Activated CD4-positive, alpha-beta T cell treated with anti-CD3 and anti-CD28 coated beads for 1 hour (primary cell): Measurements from ENCODE around the gene PPARA.

Source experiments
- DNase-seq: peaks from one replicate; pipeline ENCODE4 v3.0.0-alpha.2; 2020

PPARA gene

DNA sequence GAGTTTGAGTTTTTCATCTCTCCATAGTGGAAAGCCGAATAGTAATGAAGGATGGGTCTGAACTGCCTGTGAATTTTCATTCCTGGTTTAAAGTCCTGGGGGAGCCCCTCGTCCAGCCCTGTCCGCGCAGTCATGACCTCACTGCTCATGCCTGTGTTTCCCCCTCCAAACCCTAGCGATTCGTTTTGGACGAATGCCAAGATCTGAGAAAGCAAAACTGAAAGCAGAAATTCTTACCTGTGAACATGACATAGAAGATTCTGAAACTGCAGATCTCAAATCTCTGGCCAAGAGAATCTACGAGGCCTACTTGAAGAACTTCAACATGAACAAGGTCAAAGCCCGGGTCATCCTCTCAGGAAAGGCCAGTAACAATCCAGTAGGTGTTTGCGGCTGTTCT, 69.3 kb downstream of the PPARA start:
- DNase-seq, result no peak

DNA sequence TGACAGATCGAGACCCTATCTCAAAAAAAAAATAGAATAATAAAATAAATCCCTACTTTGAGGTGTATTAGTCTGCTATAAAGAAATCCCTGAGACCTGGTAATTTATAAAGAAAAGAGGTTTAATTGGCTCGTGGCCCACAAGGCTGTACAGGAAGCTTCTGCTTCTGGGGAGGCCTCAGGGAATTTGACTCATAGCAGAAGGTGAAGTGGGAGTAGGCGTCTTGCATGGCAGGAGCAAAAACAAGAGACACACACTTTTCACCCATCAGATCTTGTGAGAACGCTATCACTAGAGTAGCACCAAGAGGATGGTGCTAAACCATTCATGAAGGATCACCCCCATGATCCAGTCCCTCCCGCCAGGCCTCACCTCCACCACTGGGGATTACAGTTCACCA, 70.6 kb downstream of the PPARA start:
- DNase-seq, result no peak

DNA sequence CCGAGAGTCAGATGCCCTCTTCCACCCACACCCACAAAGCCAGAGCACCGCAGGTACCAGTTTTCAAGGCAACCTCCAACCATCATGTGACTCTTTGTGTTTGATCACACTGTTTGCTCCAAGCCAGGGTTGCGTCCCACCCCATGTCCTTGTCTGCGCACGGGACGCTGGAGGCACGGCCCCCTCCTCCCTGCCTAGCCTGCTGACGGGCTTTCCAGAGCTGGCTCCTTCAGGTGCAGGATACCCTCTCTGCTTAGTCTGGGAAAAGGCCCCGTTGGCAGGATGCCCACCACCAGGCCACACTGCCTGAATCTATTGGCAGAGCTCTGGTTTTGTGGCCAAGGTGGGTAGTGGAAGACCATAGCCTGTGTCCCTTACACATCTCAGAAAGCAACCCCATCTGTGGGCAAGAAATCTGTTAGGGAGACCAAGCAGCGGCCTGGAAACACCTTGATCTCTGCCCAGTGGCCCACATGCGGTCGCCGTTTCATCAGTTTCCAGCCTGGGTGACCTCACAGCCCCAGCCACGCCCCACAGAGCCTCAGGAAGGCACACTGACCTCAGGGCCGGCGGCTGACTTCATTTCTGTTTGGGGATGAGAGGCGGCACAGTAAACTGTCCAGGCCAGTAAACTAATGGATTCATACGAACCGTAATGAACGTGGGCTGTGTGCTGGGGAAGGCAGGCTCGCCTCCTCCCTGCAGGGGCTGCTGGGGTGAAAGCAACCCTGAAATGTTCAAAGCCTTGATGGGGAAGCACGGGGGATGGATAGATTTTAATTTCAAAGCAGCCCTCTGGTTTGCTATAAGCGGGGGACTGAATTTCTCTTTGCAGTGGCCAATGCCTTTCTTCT, 73.9 kb downstream of the PPARA start:
- no peak for DNase-seq

DNA sequence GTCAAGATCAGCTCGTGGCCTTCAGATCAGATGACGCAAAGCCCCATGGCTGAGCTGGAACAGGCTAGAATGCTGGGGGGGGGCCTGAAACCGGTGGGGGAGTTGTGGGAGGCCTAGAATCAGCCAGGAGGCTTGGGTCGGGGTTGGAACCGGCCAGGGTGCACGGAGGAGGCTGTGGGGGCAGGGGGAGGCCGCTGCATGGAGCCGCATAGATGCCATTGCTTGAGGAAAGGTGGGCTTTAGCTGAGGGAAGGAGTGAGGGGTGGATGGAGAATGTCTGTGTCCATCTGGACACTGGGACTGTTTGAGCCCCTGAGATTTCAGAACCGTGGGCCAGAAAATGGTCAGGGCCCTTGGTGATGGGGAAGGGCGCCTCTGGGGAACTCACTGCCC, 74.6 kb downstream of the PPARA start:
- DNase-seq, result no peak

DNA sequence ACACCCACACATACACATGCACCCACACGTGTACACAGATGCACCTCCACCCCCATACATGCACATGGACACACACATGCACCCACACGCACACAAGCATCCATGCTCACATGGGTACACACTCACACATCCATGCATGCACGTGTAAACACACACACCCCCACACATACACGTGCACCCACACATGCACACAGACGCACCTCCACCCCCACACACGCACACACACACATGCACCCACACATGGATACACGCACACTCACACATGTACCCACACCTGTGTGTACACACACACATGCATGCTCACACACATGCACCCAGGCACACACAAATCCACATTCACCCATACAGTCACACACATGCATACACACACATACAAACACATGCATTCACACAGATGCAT, 75.3 kb downstream of the PPARA start:
- DNase-seq, result no peak

DNA sequence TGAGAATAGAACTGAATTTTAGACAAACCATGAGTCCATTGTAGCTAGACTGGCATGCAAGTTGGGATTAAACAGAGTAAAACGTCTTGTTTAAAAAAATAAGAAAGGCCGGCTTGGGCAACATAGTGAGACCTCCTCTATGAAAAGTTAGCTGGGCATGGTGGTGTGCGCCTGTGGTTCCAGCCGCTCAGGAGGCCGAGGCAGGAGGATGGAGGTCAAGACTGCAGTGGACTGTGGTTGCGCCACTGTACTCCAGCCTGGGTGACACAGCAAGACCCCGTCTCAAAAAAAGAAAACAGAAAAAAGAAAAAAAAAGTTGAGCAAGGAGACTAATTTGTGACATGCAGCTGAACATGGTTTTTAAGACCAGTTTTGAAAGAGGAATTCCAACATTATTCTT, 76.3 kb downstream of the PPARA start:
- no peak for DNase-seq

DNA sequence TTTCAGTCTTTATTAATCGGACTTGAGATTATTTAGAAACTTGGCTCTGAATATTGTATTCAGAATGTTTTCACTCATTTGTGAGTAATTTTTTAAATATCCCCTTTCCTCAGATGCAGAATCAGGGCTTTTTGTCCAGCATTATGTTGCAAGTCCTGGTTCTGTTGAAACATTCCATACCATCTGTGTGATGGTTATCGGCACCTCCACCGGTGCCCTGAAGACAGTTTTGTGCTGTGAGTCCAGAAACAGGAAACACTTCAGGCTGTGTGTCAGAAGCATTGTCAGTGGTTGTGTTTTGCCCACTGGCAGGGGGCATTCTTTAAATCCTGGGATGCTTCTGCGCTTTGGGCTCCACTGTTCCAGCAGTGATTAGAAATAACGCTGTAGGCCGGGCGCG, 79.4 kb downstream of the PPARA start:
- no peak for DNase-seq

DNA sequence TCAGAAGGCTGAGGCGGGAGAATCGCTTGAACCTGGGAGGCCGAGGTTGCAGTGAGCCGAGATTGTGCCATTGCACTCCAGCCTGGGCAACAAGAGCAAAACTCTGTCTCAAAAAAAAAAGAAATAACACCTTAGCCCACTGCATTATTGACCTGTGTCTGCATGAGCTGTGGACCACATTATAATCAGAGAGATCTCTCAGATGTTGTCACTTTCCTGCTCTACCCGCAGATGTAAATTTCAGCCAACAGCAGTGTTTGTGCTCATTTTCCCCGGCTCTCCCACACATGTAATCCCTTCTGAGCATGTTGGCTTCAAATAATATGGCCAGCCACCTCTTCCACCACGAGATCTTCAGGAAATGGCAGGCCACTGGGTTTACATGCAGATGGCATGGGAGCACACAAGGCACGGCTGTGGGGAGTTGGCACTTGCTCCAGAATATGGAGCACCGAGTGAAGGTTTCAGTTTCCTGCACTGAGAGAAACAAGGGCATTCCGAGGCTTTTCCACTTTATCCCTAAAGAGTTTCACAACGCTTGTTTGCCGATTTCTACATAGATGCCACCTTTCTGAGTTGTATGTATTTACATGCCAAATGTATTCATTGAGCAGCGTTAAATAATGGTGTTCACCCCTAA, 80.1 kb downstream of the PPARA start:
- DNase-seq, result no peak

DNA sequence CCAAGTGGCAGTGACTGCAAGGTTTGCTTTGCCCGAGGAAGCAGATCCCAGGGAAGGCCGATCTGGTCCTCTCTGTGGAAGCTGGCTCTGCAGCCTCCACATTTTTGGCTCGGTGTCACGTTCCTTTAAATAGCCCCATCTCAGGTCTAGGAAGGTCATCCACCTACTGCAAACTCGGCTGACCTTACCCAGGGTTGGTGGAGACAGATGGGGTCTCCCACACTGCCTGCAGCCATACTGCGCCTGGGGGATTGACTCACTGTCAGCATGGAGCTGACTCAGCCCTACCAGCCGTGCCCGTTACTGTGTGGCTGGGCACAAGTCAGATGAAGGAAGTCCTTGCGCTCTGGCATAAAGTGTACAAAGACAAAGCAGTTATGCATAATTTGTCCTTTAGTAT, 82.9 kb downstream of the PPARA start:
- no peak for DNase-seq

DNA sequence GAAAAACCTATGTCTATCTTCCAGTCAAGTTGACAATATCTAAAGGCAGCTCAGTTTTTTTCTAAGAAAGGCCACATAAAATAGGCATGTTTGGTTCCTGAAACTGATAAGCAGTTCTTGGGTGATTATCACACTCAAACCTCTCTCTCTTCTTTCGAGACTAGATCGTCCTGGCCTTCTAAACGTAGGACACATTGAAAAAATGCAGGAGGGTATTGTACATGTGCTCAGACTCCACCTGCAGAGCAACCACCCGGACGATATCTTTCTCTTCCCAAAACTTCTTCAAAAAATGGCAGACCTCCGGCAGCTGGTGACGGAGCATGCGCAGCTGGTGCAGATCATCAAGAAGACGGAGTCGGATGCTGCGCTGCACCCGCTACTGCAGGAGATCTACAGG, 84.6 kb downstream of the PPARA start:
- DNase-seq, result no peak

DNA sequence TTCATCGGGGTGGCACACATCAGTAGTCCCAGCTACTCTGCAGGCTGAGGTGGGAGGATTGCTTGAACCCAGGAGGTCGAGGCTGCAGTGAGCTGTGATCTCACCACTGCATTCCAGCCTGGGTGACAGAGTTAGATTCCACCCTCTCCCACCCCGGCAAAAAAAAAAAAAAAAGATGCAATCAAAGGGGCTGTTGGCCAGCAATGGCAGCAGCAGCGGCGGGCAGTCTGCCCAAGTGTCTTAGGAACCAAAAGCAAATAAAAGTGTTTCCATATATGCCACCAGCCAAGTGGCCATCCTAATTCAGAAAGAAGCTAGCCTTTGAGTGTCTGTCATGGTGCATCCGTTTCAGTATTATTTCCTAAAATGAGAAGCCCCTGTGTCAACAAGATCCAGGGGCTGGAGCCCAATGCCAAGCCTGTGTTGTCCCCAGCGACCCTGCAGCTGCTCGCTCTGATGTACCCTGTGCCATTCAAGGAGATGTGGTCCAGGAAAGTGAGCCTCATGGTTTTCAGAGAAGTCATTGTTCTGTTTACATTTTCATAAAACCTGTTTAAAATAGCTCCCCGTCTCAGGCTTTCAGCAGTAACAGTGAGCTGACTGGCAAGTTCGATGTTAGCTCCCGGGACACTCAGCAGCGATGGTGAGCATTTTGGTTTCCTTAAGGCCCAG, 87.3 kb downstream of the PPARA start:
- no peak for DNase-seq

DNA sequence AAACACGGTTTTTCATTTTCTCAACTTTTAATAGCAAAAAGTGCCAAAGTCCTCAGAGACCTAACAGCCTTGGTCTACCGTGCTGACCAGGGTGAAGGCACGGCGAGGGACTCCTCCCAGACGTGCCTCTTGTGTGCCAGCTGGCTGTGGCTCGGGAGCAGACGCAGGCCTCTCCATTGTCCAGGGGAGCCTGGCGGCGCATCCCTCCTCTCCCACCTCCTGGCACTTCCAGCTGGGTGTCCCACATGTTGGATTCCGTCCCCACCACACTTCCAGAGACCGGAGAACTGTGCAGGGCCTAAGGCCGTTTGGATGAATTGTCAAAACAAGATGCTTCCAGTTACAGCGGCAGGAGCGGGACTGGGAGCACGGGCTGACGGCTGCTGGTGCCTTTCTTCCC, 88.2 kb downstream of the PPARA start:
- DNase-seq, result no peak

DNA sequence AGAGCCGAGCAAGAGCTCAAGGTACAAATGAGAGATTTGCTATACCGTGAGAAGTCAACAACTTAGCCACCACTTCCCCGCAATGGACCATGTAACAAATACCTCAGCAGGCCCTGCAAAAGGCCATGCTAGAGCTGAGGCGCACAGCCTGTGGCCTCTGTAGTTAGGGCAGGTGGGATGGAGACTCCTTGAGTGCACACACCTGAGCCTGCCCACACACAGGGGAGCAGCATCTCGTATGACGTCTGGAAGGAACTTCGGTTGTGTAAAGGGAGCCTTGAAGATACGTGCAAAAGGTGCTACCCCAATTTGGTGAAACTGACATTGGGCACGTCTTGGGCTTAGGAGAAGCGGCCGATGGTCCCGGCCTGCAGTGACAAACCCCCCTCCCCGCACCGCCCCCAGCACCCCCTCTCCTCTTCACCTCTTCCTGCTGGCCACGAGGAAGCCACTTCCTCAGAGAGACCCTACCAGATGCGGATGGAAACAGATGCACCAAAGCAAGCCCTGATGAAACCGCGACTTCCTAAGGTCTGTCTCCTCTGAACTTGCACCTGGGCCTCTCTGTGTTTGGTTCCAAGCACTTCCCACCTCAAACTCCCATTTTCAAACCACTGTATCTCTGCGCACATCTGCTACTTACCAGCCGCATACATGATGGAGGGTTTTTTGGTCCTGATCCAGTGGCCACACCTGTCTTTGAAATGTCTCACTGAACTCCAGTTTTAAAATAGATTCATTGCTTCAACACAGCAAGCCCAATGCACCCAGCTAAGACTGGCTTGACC, 89.1 kb downstream of the PPARA start:
- no peak for DNase-seq

DNA sequence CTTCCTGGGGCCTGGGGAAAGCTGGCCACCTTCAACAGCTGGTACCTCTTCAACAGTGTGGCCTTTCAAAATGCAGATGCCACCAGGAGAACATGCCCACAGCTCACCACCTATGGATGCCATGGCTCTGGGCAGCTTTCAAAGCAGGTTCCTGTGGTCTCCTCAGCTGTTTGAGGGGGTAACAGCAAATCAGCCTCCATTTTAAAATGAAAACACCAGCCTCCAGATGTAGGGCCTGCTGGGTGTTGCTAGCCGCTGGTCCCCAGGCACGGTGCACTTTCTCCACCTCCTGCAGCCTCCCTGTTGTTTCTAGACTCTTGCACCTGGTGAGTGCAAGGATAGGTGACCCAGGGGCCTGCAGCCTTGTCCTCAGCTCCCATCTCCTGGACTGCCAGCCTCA, 89.7 kb downstream of the PPARA start:
- DNase-seq, result no peak

DNA sequence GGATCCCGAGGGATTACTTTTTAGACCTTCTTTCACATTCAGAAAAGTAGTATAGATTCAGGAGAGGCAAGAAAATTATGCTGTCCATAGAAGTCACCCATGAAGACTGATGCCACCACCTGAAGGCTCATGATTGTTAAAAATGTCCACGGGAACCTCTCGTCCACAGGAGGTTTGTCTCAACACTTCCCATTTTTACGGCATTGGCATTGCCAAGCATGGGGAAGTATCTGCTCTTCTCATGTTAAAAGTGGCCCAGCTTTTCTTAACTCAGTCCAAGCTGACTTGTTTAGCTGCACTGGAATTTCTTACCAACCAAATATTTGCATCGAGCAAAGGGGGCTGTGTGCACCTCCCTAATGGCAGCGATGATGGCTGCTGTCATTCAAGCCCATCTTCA, 90.2 kb downstream of the PPARA start:
- no peak for DNase-seq

DNA sequence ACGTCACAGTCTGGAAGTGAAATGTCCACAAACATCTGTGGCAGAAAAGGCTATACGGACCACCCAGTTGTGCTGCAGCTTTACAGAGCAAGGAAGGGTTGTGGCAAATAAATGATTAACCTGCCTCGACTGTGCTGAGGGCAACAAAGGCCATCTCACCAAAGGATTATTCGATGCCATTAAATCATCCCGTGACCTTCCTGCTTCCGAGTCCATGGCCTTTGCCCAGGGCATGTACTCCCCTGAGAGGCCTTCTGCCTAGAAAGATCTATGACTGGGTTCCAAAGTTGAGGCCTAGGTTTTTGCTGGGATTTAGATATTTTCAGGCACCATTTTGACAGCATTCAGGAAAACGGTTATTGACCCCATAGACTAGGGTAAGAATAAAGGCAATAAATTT, 90.6 kb downstream of the PPARA start:
- no peak for DNase-seq

DNA sequence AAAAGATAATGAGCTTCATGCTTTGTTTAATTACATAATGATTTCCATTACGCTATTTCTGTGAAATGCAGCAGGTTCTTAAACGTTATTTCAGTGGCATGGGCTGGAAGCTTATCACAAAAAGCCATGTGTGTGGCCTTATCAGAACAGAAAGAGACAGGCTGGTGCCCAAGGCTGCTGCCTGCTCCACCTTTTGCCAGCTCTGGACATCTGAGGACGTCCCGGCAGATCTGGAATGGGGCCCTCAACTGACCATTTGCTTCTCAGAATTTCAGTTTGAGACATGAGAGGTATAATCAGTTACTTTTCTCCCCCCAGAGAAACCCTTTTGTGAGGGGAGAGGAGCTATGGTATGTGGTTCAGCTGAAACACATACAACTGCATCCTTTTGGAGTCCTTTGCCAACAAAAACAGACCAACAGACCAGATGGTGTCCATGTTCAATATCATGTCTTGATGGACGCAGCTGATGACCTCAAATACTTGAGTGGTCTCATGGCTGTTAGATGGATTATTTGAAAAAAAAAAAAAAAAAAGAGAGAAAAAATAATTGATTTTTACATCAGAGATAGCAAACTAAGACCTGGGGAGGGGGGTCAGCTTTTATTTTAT, 91.2 kb downstream of the PPARA start:
- DNase-seq, result no peak

DNA sequence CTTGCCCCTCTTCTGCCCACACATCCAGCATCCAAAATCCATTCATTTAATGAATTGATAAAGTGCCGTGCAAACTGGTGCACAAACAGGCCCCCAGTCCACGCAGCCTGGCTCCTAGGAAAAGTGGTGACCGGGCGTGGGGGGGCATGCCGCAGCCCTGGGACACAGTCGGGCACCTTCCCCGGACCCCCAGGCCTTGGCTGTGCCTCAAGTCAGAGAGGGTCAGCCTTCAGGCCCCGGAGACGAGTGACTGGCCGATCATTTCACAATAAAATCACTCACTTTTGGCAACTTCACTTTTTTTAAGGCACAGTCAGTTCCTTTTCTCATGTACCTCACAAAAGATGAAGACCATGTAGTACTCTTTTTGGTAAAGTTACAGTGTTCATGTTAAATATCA, 91.8 kb downstream of the PPARA start:
- DNase-seq, result no peak

DNA sequence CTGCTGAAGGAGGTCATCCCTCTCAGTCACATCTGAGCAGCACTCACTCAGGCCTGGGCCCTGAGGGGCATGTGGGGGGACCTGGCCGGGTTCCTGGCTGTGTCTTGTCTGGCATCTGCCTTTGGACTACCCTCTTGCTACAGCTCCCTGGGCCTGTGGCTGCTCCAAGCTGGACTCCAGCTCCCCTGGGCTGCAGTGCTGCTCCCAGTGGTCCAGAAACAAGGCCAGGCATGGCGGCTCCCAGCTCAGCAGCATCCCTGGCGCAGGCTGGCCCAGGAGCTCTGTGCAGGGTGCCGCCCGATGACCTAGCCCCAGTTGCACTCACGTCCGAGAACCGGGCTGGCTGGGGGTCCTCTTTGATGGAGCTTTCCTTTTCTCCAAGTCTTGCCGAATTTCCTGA, 94.4 kb downstream of the PPARA start:
- DNase-seq, result no peak

DNA sequence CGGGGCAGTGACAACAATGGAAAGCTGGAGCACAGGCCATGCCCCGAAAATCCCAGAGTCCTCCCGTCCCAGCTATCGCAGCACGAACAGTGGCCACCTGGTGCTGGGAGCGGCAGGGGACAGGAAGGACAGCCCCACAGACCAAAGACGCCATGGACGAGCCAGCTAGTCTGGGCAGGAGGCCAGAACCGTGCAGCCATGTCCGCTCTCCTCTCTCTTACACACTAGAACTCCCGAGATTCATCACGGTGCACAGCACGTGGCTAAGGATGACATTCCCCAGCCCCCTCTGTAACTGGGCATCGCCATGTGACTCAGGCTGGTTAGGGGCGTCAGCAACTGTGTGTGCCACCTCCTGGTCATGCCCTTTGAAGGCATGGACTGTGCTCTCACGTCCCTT, 95.2 kb downstream of the PPARA start:
- DNase-seq, result no peak

DNA sequence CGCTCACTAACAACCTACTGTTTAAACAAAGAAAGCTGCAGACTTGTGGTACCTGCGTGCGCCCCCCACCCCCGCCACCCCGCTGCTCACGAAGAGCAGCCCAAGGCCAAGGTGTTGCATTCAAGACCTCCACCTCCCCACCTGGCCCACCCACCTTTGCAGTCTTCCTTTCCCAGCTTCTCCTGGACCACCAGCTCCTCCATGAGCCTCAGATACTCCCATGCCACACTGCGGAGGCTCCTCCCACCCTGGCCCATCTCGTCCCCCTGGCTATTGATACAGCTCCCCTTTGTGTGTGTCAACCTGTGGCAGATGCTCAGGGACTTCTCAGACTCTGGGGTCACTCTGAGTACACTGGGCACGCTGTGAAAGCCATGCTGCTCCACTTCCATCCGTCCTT, 95.9 kb downstream of the PPARA start:
- no peak for DNase-seq

DNA sequence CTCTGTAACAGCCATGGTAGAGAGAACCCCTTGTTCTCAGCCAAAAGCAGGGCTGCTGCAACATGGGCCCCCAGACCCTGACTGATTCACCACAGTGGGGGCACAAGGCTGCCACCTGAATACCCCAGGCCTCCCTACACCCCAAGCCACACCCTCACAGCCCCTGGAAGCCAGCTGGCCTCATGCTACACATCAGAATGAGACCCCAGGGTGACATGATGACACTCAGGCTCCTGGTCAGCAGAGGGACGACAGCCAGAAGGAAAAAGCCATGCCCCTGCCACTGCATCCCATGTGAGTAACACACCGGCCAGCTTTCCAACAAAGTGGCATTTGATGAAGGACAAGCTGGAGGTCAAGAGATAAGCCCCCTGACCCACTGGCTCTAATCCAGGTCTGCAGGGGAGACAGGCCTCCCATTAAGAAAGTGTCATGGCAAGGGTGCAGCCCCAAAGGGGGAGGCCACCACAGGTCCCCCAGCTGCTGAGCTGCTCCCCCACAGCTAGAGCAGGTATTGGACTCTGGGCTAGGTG, 97.2 kb downstream of the PPARA start:
- DNase-seq, result no peak
